Activated CD8-positive, alpha-beta memory T cell treated with anti-CD3 and anti-CD28 coated beads for 48 hours (primary cell): Measurements from ENCODE around the gene POLR1C.
"Not testable (repeated sequence)": the region's sequence is repeated elsewhere in the genome, so short reads cannot be mapped to it uniquely, and the experiment has no call there.

Experiments used
- DNase-seq, 3 experiments: peaks; one replicate each; pipeline ENCODE4 v3.0.0-alpha.2; 2020; ENCODE audit warnings: low read depth in 2 of 3, low spot score in 2 of 3

Gene POLR1C

GRCh38 chr6:43547222-43547621, 30.3 kb downstream of the POLR1C start:
- no peak for DNase-seq

- not testable (repeated sequence) for DNase-seq
Measured at GRCh38 chr6:43557620-43558019, 40.7 kb downstream of the POLR1C start.

- DNase-seq = no peak
Measured at GRCh38 chr6:43559328-43559727, 42.4 kb downstream of the POLR1C start.

DNA sequence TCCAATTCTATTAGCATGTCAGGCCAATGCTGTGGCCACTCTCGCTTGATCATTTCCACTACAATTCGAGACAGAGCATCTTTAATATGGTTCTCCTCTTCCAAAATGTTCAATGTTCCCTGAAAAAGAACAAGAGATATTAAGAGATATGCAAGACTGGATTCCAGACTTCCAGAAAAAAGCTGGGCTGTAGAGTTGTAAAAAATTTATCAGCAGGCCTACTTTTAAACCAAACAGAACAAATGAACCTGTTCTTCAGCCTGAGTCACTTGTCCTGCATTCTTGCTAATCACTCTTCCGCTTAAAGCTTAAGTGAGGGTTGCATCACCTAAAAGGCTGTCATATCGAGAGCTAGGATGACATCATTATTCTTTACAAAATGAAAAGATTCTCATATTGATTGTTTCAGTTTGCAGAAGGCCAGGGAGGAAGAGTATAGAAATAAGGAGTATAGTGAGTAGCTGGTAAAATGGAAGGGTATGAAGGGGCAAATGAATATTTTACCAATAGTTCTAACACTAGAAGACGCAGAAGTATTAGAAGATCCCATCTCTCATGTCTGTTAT, 54.1 kb downstream of the POLR1C start:
- DNase-seq = no peak
